ENCODE measurements around the gene KITLG.
"Not testable (repeated sequence)": the region's sequence is repeated elsewhere in the genome, so short reads cannot be mapped to it uniquely, and the experiment has no call there.

Gene KITLG

GRCh38 chr12:88546226-88546625, 34.0 kb downstream of the KITLG start:
- no peak for DNase-seq (ENCODE audit: insufficient read length, low spot score)
- FAIRE-seq = no peak

DNA sequence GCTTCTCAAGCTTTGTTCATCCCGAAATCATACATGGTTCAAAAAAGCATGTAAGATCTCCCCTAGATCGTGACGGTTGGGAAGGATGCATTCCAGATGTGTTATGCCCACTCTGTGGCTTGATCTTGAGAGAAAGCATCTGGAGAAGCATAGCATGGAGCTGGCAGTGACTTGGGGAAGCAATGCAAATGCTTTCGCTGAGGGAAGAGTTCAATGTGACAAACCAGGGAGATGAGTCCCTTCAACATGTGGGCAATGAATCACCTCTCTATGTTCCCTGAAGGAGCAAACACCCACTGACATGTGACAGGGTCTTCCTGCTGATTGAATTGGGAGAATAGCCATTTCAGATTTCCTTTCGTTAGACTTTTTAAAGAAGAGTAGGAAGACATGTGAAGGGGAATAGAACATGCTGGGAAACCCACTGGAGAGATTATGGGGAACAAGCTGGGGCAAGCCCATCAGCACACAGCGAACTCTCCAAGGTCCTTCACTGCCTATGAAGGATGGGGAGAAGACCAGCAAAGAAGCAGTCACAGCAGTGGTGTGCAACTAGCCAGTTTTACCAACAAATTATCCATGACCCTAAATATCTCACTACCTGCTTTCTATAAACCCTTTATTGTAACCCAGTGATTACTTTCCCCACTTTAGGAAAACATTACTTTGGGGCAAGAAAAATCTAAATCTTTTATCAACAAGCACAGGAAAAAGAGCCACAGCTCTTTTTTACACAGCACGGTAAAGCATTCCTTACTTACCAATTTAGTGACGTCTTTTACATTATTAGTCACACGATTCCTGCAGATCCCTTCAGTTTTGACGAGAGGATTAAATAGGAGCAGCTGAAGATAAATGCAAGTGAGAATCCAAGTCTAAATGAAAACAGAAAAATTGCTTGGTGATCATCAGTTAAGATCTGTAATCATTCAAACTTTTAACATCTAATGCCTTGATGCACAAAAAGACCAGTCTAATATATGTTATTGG, 35.0 kb downstream of the KITLG start:
- FAIRE-seq = no peak
- DNase-seq (ENCODE audit: insufficient read length, low spot score) = no peak

GRCh38 chr12:88539893-88540292, 40.4 kb downstream of the KITLG start:
- FAIRE-seq = no peak

DNA sequence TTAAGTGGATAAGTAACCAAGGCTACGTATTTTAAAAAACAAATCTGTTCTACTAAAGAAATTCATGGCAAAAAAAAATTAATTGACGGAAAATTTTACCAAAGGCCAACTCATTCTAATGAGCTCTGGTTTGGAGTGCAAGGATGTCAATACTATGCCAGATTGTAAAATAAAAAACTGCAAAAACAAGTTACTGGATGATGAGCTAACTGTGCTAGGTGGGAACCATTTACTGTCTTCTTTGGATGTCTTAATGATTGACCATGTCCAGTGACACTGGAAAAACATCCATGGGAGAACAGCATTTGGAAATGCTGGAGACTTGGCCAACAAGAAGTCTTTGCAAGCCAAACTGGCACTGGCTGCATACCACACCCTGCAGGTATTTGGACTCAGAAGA, 41.6 kb downstream of the KITLG start:
- FAIRE-seq = no peak
- DNase-seq (ENCODE audit: insufficient read length, low spot score) = no peak

More at GRCh38 chr12:88539893-88540292, 40.4 kb downstream of the KITLG start:
- no peak for DNase-seq (ENCODE audit: insufficient read length, low spot score)

DNA sequence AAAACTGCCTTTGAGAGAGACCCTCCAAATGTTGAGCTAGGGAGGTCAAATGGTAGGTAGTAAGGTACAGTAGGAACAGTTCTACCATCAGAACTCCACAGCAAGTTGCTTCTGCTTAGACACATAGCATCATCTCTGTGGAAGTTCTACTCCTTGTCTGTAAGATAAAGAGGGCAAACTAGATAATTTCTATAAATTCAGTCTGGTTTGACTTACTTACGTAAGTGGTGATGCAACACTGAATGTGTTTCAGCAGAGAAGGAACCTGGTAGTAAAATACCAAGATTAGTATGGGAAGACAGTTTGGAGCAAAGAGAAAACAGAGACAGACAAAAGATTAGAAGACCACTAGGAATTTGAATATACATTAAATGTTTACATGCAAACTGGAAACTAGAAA, 42.0 kb downstream of the KITLG start:
- FAIRE-seq = no peak

GRCh38 chr12:88530868-88531267, 49.4 kb downstream of the KITLG start:
- no peak for FAIRE-seq
- DNase-seq (ENCODE audit: insufficient read length, low spot score) = no peak

More for the DNA sequence above, 42.0 kb downstream of the KITLG start:
- no peak for DNase-seq (ENCODE audit: insufficient read length, low spot score)

DNA sequence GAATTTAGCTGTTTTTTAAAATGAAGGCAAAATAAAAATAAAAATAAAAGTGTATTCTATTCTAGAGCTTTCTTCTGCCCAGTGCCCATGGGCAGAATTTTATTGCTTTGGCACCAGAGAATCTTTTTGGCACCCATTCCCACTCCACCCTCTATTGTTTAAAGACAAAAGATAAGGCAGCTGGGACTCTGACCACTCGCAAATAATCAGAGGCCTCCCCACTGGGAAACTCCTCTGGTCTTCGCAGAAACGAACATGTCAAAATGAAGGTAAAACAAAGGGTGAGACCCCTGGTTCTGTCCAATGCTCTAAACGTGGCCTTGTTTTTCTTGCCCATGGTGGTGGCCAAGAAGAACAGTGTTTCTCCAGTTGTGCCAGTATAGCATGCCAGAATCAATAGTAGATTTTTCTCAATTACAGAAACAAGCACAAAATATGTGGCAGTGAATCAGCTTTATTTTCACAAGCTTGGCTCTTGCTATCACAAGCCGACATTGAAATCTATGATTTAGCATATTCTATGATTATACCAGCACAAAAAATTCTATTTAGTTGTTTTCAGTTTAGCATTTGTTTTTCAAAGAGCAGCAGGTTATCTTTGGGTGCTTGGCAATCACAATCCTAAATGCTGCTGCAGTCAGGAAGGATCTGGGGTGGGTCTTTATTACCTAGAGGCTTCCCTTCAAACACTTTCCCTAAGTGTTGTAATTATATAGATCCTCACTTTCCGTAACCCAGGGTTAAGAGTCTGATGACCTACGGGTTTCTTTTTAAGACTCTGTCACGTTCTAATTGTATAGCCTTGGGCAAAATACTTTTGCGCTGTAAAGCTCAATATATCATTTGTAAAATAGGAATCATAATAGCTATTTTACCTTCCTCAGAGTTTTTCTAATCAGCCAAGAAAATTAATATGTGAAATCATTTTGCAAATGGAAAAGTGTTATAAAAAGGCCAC, 50.5 kb downstream of the KITLG start:
- DNase-seq (ENCODE audit: insufficient read length, low spot score) (no peak), FAIRE-seq (no peak)

GRCh38 chr12:88522961-88523360, 57.3 kb downstream of the KITLG start:
- no peak for FAIRE-seq
- DNase-seq (ENCODE audit: insufficient read length, low spot score) = no peak

- no peak for FAIRE-seq
These were observed 59.8 kb downstream of the KITLG start for GRCh38 chr12:88520436-88520820.

DNA sequence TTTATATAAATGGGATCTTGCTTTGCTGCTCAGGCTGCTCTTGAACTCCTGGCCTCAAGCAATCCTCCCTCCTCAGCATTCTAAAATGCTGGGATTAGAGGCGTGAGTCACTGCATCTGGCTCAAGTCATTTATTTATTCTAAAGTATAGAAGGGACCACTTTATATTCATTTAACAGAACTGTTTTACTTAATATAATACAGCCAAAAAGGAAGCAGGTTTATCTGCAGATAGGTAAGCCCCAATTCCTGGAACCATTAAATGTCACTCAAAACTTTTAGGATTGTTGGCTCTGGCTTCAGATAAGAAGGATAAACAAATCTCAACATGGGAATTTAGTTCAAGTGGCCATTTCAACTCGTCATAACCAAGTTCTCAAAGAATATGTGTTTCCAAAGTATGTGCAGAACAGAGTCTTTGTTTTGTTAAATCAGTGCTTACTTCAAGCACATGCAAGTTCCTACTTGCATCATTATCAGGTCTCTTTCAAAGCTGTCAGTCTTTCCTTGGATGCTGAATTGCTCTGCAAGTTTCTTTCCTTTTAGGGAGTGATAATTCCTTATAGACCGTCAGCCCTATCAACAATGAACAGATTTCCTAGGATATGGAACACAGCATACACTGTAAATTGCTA, 60.4 kb downstream of the KITLG start:
- FAIRE-seq = no peak

More at GRCh38 chr12:88520436-88520820, 59.8 kb downstream of the KITLG start:
- DNase-seq (ENCODE audit: insufficient read length, low spot score) = no peak

DNA sequence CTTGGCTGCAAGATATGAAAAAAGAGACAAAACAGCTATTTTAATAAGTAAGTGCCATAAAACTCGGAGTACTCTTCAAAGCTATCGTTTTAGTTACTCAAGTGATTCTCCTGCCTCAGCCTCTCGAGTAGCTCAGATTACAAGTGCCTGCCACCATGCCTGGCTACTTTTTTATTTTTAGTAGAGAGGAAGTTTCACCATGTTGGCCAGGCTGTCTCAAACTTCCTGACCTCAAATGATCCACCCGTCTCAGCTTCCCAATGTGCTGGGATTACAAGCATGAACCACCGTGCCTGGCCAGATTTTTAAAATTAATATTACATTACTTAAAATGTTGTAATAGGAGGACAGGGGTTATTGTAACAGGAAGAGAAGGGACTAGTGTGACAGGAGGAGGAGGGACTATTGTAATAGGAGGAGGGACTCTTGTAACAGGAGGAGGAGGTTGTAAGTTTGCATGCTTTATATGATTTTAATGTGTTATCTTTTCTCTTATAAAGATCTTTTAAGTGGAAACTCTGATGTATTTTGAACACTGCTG, 61.3 kb downstream of the KITLG start:
- DNase-seq (ENCODE audit: insufficient read length, low spot score) (no peak), FAIRE-seq (no peak)

More for the DNA sequence above, 60.4 kb downstream of the KITLG start:
- no peak for DNase-seq (ENCODE audit: insufficient read length, low spot score)

GRCh38 chr12:88516811-88517210, 63.5 kb downstream of the KITLG start:
- DNase-seq (ENCODE audit: insufficient read length, low spot score) (no peak), FAIRE-seq (no peak)

GRCh38 chr12:88510843-88511242, 69.4 kb downstream of the KITLG start:
- no peak for DNase-seq (ENCODE audit: insufficient read length, low spot score)
- FAIRE-seq = no peak

DNA sequence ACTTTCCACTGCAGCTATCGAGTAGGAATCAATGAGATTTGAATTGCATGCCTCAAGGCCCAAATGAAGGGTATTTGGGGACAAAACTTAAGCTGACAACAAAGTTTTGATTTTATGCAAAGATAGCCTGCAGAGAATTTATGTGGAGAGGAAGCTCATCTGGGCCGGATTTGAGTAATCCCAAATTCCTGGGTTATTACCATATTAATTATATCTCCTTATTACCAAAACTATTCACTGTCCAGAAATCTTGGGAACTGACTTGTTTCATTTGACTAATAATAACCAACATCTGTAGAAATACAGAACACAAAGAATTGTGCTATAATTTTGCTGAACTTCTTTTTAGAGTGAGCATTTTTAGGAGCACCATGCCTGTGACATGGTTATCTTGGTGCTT, 70.4 kb downstream of the KITLG start:
- DNase-seq (ENCODE audit: insufficient read length, low spot score) (no peak), FAIRE-seq (no peak)

DNA sequence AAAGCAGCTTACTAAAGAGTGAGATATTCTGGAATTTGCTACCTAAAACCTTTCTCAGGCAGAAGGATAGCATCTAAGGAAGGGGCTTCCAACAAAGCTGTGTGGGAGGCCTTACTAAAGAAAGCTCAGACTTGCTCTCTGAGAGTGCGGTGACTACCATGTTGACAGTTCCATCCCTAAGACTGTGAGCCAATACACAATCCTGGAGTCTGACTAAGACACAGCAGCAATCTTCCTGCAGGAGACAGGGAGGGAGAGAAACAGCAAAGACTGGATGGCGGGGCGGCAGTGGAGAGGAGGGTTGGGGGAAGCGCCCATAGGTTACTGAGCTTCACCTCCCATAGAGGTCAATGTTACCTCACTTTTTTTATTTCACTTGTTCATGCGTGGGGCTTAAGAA, 70.9 kb downstream of the KITLG start:
- DNase-seq (ENCODE audit: insufficient read length, low spot score) (no peak), FAIRE-seq (no peak)

DNA sequence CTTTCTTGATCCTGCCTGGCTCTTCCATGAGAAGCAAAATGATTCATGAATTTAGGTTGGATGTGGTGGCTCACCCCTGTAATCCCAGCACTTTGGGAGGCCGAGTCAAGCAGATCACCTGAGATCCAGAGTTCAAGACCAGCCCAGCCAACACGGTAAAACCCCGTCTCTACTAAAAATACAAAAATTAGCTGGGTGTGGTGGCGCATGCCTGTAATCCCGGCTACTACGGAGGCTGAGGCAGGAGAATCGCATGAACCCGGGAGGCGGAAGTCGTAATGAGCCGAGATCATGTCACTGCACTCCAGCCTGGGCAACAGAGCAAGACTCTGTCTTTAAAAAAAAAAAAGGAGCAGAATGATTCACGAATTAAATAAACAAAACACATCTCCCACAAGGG, 72.4 kb downstream of the KITLG start:
- FAIRE-seq; DNase-seq (ENCODE audit: insufficient read length, low spot score): not testable (repeated sequence)

DNA sequence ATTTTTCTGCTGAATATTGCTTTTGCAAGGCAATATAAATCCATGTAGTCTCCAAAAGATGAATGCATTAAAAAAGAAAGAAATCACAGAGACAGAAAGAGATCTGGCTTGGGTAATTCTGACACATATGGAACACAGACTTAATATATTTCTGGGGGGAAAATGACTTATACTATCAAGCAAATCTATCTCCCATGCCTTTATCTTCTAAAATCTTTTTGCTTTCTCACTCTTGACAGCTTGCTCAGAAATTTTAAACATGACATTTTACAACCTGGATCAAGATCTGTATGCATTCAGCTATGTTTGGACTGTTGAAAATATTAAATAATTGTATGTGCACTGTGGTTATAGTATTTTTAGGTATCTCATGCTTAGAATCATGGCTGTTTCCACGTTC, 73.0 kb downstream of the KITLG start:
- FAIRE-seq = no peak
- DNase-seq (ENCODE audit: insufficient read length, low spot score) = no peak

- no peak for DNase-seq (ENCODE audit: insufficient read length, low spot score)
- no peak for FAIRE-seq
These were observed 74.6 kb downstream of the KITLG start for GRCh38 chr12:88505696-88506095.

DNA sequence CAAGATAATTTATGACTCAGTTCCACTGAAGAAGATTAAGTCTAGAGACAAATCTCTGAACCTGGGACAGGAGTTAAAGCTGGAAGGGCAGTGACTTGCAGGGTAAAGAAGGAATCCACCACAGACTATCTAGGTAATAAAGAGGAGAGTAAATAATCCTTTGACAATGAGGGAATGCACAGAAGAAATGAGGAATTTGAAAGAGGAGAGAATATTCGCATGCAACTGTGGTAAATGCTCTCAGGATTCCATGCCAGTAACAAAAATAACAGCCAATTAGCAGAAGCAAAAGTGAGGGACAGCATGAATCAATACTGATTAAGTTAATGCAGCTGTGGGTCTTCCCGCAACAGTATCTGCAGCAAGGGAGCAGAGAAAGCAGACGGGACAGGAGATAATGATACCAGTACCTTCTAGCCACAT, 77.0 kb downstream of the KITLG start:
- FAIRE-seq = no peak
- no peak for DNase-seq (ENCODE audit: insufficient read length, low spot score)
